Prostate gland (tissue), 2 donors: Measurements from ENCODE around the gene SF1.

Experiments used
- CTCF ChIP-seq, 4 experiments: fragments of 200-600 bp in 2 of 4; fragments of 450-650 bp in 2 of 4; sonication (generic) in 2 of 4; IDR thresholded peaks; 1 replicate in 3 of 4; 2 replicates in 1 of 4; pipeline ENCODE4 v1.5.1; 2016 to 2019; ENCODE audit warnings: antibody characterized with exemption in 4 of 4, mild to moderate bottlenecking in 2 of 4, moderate library complexity in 2 of 4
- POLR2A ChIP-seq: fragments of 450-650 bp; IDR thresholded peaks from one replicate; pipeline ENCODE4 v1.6.1; 2016; ENCODE audit warnings: antibody characterized with exemption, mild to moderate bottlenecking

DNA sequence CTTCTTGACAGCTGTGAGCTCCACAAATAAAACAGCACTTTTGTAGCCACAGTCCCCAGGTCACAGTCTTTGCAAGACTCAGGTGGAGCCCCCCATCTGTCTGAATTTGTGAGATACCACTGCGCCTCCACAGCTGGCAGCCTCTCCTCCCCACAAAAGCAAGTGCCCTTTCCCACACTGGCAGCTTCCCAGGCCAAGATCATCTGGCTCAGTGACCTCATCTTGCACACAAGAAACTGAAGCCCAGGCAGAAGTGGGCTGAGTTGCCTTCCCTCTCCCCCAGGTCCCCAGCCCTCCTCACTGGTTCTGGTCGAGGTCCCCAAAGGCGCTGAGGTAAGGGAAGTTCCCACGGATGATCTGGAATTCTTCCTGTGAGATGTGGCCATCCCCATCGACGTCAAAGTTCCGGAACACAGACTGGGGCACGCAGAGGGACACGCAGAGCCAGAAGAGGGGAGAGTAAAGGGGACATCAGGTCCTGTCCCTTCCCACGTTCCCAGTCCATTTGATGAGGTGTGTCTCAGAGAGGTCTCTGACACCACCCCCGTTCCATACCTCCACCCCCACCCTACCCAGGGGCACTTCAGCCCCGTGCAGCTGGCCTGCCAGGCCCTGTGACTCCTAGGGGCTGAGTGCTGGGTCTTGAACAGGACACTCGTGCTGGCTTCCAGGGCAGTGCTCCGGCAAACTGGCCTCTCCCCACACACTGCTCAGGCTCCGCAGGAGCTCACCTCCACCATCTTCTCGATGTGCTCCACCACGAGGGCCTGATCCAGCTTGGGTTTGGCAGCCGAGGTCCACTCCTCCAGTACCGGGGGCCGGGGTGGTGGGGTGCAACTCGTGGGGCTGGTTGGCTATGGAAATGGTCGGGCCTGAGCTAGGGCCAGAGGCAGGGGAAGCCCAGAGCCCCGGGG lies 43.3 kb downstream of the SF1 start:
- TF ChIP-seq CTCF (IDR thresholded peaks at IDR 0.05), result no peak
- no peak for TF ChIP-seq POLR2A
